G401 (cell line): ENCODE measurements around the gene RASGEF1C. TPM values are rescaled to one million over a fixed set of nuclear protein-coding genes. Genes with fewer than 3 reads are reported as not detected.

Experiments
- DNase-seq: peaks from one replicate; pipeline ENCODE4 v3.0.0-alpha.2; 2015; ENCODE audit warnings: low spot score
- in situ Hi-C: cut with HindIII; loops from 2 replicates; pipeline ENCODE4 v1.10.0; 2016; ENCODE audit warnings: low sequenced_read_pairs, mixed read lengths
- total RNA-seq: library from RNA; depleted of rRNA; stranded (reverse); fragments of >200 nt; shearing (Covaris generic); gene quantifications from 2 replicates; pipeline ENCODE4 v1.2.3, GENCODE V29; 2014

RASGEF1C gene
- total RNA-seq, 1 experiment from 2014 or later = not detected

DNA sequence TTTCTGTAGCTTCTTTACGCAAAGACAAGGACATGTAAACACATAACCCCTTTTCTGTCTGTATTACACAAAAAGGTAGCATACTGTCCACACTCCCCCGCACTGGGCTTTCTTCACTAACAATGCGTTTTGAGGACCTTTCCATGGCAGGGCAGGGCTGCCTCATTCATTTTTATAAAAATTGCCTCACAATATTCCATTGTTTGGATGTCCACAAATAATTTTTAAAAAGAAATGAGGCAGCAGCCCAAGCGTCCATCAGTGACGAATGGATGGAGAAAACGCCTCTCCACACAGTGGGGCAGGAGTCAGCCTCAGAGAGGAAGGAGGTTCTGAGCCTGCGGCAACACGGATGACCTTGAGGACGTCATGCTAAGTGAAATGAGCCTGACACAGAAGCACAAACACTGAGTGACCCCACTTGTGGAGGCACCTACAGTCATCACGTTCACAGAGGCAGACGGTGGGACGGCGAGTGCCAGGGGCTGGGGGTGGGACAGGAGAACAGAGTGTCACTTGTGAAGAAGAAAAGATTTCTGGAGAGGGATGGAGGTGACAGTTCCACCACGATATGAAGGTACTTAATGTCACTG lies 67.8 kb downstream of the RASGEF1C start:
- DNase-seq = no peak
- in situ Hi-C loops = no loop called here

DNA sequence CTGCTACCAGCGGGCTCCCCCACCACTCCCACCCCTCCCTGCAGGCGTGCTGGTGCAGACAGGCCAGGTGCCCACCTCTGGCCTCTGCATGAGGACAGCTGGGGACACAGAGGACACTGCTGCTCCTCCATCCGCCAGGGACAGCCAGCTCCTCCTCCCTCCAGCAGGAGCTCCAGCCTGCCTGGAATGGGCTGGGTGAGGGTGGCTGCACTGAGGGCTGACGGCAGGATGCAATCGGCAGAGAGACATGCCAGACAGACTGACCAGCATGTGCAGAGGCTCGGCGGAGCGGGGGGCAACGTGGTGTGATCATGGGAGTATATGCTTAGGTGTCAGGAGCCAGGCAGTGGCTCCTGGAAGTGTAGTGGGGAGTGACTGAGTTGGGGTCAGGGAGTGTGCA lies 68.4 kb downstream of the RASGEF1C start:
- in situ Hi-C loops = no loop called here
- DNase-seq = peak; percentile 58

DNA sequence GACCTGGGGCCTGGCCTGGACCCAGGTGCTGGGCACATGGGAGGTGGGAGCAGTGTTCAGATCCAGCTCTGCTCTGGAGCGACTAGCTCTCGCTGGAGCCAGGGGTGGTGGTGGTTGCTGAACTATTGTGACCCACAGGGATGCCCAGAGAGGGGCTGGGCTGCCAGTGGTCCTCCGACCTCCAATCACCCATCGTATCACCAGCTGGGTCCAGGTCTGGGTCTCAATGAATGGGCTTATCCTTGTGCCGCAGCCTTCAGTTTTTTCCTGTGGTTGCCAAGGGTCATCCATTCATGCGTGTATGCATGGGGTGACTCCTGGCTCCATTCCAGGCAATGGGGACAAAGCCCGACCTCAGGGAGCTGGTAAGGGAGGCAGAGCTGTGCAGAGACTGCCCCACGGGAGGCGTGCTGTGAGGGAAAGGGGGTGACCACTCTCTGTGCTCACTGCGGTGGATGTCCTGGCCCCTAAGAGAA lies 68.9 kb downstream of the RASGEF1C start:
- in situ Hi-C loops = no loop called here
- DNase-seq = peak; percentile 45

- peak; percentile 53 for DNase-seq
- in situ Hi-C loops = no loop called here
These were observed 69.3 kb downstream of the RASGEF1C start for GRCh38 chr5:180139731-180140055.

DNA sequence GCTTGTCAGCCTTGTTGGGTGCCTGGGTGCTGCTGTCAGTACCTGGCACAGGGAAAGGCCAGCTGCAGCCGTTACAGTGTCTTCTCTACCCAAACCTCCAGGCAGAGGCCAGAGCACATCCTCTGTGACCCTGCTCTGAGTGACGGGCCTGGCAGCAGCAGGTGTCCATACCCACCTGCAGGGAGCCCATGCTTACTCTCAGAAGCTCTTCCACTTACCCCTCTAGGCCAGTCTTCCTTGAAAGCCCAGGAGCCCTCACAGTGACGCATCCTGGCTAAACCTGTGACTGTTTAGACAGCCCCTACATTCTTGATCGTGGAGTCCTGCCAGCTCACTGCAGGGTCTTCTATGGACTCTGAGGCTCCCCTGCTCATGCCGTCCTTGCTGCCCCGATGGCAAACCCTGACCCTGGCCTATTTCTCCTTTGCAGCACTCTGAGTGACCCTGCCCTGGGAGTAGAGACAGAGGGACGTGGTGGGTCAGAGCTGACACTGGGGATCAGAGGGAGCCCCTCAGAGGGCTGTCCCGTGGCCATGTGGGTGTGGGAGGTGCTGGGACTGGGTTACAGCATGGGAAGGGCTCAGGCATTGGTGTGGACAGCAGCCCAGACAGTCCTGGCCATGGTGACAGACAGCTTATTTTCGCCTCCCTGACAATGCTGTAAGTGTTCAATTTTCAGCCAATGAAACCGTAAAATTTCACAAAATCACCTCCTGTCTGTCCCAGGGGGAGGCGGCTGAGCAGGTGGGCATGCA lies 69.9 kb downstream of the RASGEF1C start:
- in situ Hi-C loops = no loop called here
- no peak for DNase-seq

DNA sequence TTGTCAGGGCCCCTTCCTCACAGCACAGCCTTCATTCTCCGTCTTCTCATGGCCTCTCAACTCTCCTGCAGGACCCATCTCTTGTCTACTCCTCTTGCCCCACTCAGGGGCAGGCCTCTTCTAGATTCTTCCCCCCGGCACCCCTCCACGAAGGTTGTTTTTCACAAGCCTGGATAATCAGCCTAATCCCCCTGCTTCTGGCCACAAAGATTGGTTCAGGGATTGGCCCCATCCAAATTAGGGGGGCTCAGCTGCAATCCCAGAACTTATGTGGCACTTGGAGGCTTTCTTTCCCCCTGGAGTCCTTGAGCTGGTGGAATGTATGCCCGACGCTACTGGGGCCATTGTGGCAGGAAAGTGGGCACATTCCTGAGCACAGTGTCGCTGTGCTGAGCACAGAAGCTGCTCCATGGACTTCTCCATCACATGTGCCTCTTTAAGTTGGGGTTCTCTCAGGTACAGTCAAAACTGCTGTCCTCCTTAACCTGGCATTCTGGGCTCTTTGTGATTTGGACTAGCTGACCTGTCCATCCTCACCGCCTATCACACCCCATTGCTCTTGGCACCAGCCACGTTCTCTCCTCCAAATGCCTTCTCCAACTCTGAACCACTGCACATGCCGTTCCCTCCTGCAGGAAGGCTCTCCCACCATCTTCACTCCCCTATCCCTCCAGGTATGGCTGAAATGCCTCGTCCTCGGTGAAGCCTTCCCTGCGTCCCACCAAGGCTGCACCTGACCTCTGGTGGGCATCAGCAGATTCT lies 70.6 kb downstream of the RASGEF1C start:
- DNase-seq = peak; percentile 50
- in situ Hi-C loops = no loop called here

- no peak for DNase-seq
- in situ Hi-C loops = no loop called here
These were observed 71.4 kb downstream of the RASGEF1C start for GRCh38 chr5:180137401-180138213.

DNA sequence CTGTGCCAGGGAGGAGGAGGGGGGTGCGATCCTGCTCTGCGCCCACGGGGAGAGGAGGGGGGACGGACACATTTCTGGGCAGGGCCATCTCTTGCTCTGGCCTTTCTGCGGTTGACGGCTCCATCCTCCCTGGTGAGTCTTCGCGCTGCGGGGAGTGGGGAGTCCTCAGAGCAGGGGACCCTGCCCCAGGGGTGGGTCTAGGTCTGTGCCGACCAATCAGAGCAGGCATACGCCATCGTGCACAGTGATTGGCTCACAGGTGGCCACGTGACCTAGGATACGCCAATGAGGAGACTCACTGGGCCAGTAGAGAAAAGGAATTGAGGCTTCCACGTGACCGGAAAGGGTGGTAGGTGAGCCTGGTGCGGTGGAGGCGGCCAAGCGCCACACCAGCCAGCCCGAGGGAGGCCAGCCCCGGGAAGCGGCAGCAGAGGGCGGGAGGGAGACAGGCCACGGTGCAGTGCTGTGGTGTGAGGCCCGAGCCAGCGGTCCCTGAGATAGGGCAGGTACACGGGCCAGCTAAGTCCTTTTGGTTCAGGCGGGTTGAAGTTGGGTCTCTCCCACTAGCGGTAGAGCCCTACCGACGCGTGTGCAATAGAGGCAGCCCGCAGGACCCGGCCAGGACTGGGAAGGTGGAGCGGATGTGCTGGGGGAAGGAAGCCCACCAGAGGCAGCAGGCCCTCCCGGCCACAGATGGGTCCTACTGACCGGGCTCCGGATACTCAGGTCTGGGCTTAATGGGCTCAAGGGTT lies 72.2 kb downstream of the RASGEF1C start:
- DNase-seq = no peak
- in situ Hi-C loops = no loop called here

- DNase-seq = no peak
- in situ Hi-C loops = no loop called here
These were observed 72.9 kb downstream of the RASGEF1C start for GRCh38 chr5:180135967-180136629.

- peak; percentile 84 for DNase-seq
- in situ Hi-C loops = no loop called here
These were observed 73.7 kb downstream of the RASGEF1C start for GRCh38 chr5:180135128-180135955.

DNA sequence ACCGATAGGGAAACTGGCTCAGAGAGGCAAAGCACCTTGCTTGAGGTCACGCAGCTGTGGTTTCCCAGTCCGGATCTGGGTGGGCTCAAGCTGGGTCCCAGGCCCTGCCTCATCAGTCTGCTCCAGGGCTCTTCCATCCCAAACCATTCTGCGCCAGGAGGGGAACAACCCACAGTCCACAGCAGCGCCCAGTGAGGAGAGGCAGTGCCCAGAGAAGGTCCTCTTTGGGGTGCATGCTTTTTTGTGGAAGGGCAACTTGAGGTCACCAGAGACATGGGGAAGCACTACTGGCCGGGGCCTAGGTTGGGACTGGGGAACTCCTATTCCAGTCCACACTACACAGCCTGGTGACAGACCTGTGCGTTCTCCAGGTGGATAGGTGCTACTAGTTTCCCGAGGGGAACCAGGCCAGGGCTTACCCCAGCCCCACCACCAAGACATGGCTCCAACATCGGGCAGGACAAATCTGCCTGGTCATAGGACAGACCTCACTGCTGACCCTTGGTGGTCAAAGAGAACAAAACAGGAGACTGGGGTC lies 75.0 kb downstream of the RASGEF1C start:
- in situ Hi-C loops = no loop called here
- no peak for DNase-seq

GRCh38 chr5:180133551-180133950 lies 75.5 kb downstream of the RASGEF1C start:
- in situ Hi-C loops = no loop called here
- no peak for DNase-seq

- no peak for DNase-seq
- in situ Hi-C loops = no loop called here
These were observed 76.0 kb downstream of the RASGEF1C start for GRCh38 chr5:180133060-180133459.

- in situ Hi-C loops = no loop called here
- DNase-seq = peak; percentile 84
These were observed 77.9 kb downstream of the RASGEF1C start for GRCh38 chr5:180130876-180131740.

DNA sequence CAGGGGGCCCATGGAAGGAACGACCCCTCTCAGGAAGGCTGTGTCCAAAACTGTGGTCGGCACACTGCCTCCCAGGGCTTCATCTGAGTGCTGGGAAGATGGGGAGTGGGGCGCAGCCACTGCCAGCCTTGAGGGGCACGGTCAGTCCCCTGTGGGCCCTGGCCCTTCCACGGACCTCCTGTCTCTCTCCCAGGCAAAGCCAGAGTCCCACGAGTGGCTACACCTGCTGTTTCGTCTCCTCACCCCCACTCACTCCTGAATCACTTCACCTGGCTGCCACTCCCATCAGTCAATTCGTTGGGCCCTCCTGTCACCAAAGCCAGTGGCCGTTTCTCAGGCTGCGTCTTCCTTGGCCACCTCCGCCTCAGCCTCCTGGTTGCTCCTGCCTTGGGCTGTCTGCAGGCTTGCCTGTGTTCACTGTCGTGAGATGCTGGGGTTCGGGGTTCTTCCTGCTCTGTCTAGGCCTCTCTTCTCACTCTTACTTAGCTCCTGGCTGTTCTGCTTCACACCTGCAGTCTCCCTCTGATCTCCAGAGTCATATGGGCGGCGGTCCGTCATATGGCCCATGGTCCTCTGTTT lies 78.6 kb downstream of the RASGEF1C start:
- DNase-seq = no peak
- in situ Hi-C loops = no loop called here
